Body of pancreas (tissue), 4 donors: ENCODE results near the gene SOX13.

Source experiments
- POLR2A ChIP-seq, 3 donors: fragments of 450-650 bp; IDR thresholded peaks; one replicate each; pipeline ENCODE4 v1.6.1; 2016; ENCODE audit warnings: antibody characterized with exemption in 3 of 3, mild to moderate bottlenecking in 2 of 3
- TF ChIP-seq, protein P1 (sequence below), 7 experiments: fragments of 450-650 bp in 4 of 7; fragments of 200-600 bp in 3 of 7; sonication (generic) in 3 of 7; IDR thresholded peaks; one replicate each; pipeline ENCODE4 v1.5.1; 2016 to 2019; ENCODE audit warnings: antibody characterized with exemption in 7 of 7

GRCh38 chr1:204172404-204173029 is 99.6 kb downstream of the SOX13 start:
- TF ChIP-seq, protein P1, sequence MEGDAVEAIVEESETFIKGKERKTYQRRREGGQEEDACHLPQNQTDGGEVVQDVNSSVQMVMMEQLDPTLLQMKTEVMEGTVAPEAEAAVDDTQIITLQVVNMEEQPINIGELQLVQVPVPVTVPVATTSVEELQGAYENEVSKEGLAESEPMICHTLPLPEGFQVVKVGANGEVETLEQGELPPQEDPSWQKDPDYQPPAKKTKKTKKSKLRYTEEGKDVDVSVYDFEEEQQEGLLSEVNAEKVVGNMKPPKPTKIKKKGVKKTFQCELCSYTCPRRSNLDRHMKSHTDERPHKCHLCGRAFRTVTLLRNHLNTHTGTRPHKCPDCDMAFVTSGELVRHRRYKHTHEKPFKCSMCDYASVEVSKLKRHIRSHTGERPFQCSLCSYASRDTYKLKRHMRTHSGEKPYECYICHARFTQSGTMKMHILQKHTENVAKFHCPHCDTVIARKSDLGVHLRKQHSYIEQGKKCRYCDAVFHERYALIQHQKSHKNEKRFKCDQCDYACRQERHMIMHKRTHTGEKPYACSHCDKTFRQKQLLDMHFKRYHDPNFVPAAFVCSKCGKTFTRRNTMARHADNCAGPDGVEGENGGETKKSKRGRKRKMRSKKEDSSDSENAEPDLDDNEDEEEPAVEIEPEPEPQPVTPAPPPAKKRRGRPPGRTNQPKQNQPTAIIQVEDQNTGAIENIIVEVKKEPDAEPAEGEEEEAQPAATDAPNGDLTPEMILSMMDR (IDR thresholded peaks at IDR 0.05) = no peak
- no peak for TF ChIP-seq POLR2A (IDR thresholded peaks at IDR 0.05)
